Endothelial cell of umbilical vein (primary cell): Measurements from ENCODE around the gene HES2. TPM values are rescaled to one million over a fixed set of nuclear protein-coding genes. Genes with fewer than 3 reads are reported as not detected.

Source experiments
- BruUV-seq: library from RNA; stranded (reverse); fragments of 400-500 nt; replicated peaks from 2 replicates; lab custom pipeline; 2021; lab: Mats Ljungman, UMichigan
- CTCF ChIA-PET: fragments of 300-600, 350-600 bp; sonication (Branson Sonifier 250); formaldehyde crosslinking; loops from one replicate; lab custom pipeline; 2021; ENCODE audit warnings: antibody characterized with exemption, inconsistent platforms; lab: Charles Lee
- POLR2A ChIA-PET: fragments of 300-600, 350-600 bp; sonication (Branson Sonifier 250); formaldehyde crosslinking; loops from one replicate; lab custom pipeline; 2021; ENCODE audit warnings: antibody characterized with exemption, inconsistent platforms; lab: Charles Lee
- DNase-seq: peaks from one replicate; pipeline ENCODE4 v3.0.0-alpha.2; 2011; ENCODE audit warnings: low read depth, low spot score
- FAIRE-seq: peaks from 2 replicates; lab custom pipeline; 2011; peaks lifted over from hg19 to GRCh38; lab: Jason Lieb, UNC
- H2AFZ ChIP-seq: 2 replicates; pipeline ENCODE4 v1.6.0; 2012; ENCODE audit warnings: low read depth, low read length, control low read depth, inconsistent platforms
- H3K27ac ChIP-seq: 2 replicates; pipeline ENCODE4 v1.5.1; 2011; ENCODE audit warnings: low read depth, mild to moderate bottlenecking, control low read depth, low read length, moderate library complexity; ENCODE audit not compliant: insufficient read depth
- H3K27me3 ChIP-seq, 2 experiments: 2 replicates each; pipeline versions ENCODE4 v1.6.0 to v1.6.1; 2011; ENCODE audit warnings: low read length in 2 of 2, mixed read lengths in 1 of 2; ENCODE audit not compliant: control insufficient read depth in 2 of 2, insufficient read depth in 2 of 2
- H3K36me3 ChIP-seq, 2 experiments: 2 replicates in 1 of 2; 3 replicates in 1 of 2; pipeline ENCODE4 v1.5.1; 2011; ENCODE audit warnings: low read length in 2 of 2, mild to moderate bottlenecking in 1 of 2, moderate library complexity in 1 of 2; ENCODE audit not compliant: control insufficient read depth in 2 of 2, insufficient read depth in 2 of 2; ENCODE audit errors: extremely low read depth in 1 of 2
- H3K4me1 ChIP-seq: 3 replicates; pipeline ENCODE4 v1.5.1; 2011; ENCODE audit warnings: mild to moderate bottlenecking, low read length; ENCODE audit not compliant: control insufficient read depth, insufficient read depth; ENCODE audit errors: extremely low read depth
- H3K4me2 ChIP-seq: 2 replicates; pipeline ENCODE4 v1.6.1; 2011; ENCODE audit warnings: low read length, control low read depth, mixed read lengths; ENCODE audit not compliant: insufficient read depth
- H3K4me3 ChIP-seq, 3 experiments: fragments of 200-600 bp in 1 of 3; sonication (generic), shearing (Covaris generic) in 1 of 3; replicated peaks in 1 of 3; 2 replicates each; pipeline ENCODE4 v1.5.1; 2011 to 2016; ENCODE audit warnings: control low read depth in 3 of 3, low read length in 3 of 3, mild to moderate bottlenecking in 2 of 3, inconsistent platforms in 1 of 3, low read depth in 1 of 3, moderate library complexity in 1 of 3; ENCODE audit not compliant: insufficient read depth in 1 of 3
- H3K79me2 ChIP-seq: 2 replicates; pipeline ENCODE4 v1.6.0; 2012; ENCODE audit warnings: low read length, inconsistent platforms; ENCODE audit not compliant: control insufficient read depth, insufficient read depth
- H3K9ac ChIP-seq: replicated peaks from 2 replicates; pipeline ENCODE3; 2011; ENCODE audit warnings: low read length, control low read depth; ENCODE audit not compliant: insufficient read depth; ENCODE audit errors: extremely low read depth
- H3K9me1 ChIP-seq: replicated peaks from 3 replicates; pipeline ENCODE4 v1.6.0; 2011; ENCODE audit warnings: mild to moderate bottlenecking, low read length; ENCODE audit not compliant: control insufficient read depth, insufficient read depth; ENCODE audit errors: extremely low read depth
- H3K9me3 ChIP-seq: replicated peaks from 2 replicates; pipeline ENCODE4 v1.5.1; 2012; ENCODE audit warnings: low read length, inconsistent platforms; ENCODE audit not compliant: control insufficient read depth, insufficient read depth
- H4K20me1 ChIP-seq: replicated peaks from 2 replicates; pipeline ENCODE3; 2011; ENCODE audit warnings: mild to moderate bottlenecking, low read length; ENCODE audit not compliant: control insufficient read depth, insufficient read depth; ENCODE audit errors: extremely low read depth
- EZH2 ChIP-seq: IDR thresholded peaks from 2 replicates; pipeline ENCODE4 v1.6.1; 2012; ENCODE audit warnings: borderline replicate concordance, low read depth, mild to moderate bottlenecking, moderate library complexity, low read length, inconsistent platforms; ENCODE audit not compliant: severe bottlenecking
- FOS ChIP-seq: IDR thresholded peaks from 2 replicates; pipeline ENCODE4 v1.6.1; 2011; ENCODE audit warnings: mild to moderate bottlenecking, low read length, moderate library complexity, borderline replicate concordance; ENCODE audit not compliant: insufficient read depth
- GATA2 ChIP-seq: IDR thresholded peaks from 2 replicates; pipeline ENCODE4 v1.7.0; 2011; ENCODE audit warnings: low read depth, mild to moderate bottlenecking, moderate library complexity, mixed read lengths, low read length; ENCODE audit not compliant: insufficient read length, insufficient read depth
- JUN ChIP-seq: IDR thresholded peaks from 2 replicates; pipeline ENCODE4 v1.6.1; 2011; ENCODE audit warnings: borderline replicate concordance, low read depth; ENCODE audit not compliant: insufficient read length, insufficient read depth
- MAX ChIP-seq: IDR thresholded peaks from 2 replicates; pipeline ENCODE4 v1.6.1; 2011; ENCODE audit not compliant: insufficient read depth, insufficient read length
- MYC ChIP-seq: IDR thresholded peaks from one replicate; pipeline ENCODE4 v1.6.1; 2011; ENCODE audit warnings: mild to moderate bottlenecking, low read depth, low read length
- POLR2A ChIP-seq: IDR thresholded peaks from 2 replicates; pipeline ENCODE4 v1.6.1; 2012; ENCODE audit warnings: low read depth, mild to moderate bottlenecking, control low read depth, low read length
- POLR2AphosphoS5 ChIP-seq: IDR thresholded peaks from 2 replicates; pipeline ENCODE4 v1.6.1; 2012; ENCODE audit warnings: low read depth, mild to moderate bottlenecking, control low read depth, low read length, moderate library complexity; ENCODE audit not compliant: insufficient read depth
- dilution Hi-C: fragments of 300-500 bp; cut with MboI; formaldehyde crosslinking; loops from one replicate; pipeline ENCODE4 v1.15.0; 2019; ENCODE audit warnings: low sequenced_read_pairs; ENCODE audit not compliant: extremely low pct_ligation_motif_present
- intact Hi-C: fragments of 100-400 bp; cut with micrococcal nuclease; formaldehyde crosslinking; loops from one replicate; pipeline ENCODE4 v1.10.0; 2022
- polyA plus RNA-seq, 4 experiments: library from polyadenylated mRNA; depleted of rRNA in 3 of 4; stranded (reverse) in 3 of 4; unstranded in 1 of 4; fragments of >200 nt; gene quantifications; 2 replicates each; pipeline versions ENCODE4 v1.2.1 to v1.2.3, GENCODE V29; 2011 to 2012; ENCODE audit warnings: missing spikeins in 1 of 4
- total RNA-seq: library from RNA; stranded (reverse); gene quantifications from 2 replicates; pipeline ENCODE4 v1.2.3, GENCODE V29; 2021
- TF ChIP-seq, protein P1 (sequence below), 2 donors: IDR thresholded peaks; 1 replicate in 1 of 2; 2 replicates in 1 of 2; pipeline ENCODE4 v1.5.1; 2011; ENCODE audit warnings: low read length in 2 of 2, mild to moderate bottlenecking in 2 of 2, moderate library complexity in 2 of 2, control low read depth in 1 of 2, inconsistent platforms in 1 of 2, low read depth in 1 of 2; ENCODE audit not compliant: insufficient read depth in 1 of 2; ENCODE audit errors: extremely low read depth in 1 of 2

HES2 gene
- total and polyA plus RNA-seq, 2 donors (not counting 3 experiments of a cell fraction or from before 2014, with no cell fraction given), result 3.6 to 9.4 TPM

DNA sequence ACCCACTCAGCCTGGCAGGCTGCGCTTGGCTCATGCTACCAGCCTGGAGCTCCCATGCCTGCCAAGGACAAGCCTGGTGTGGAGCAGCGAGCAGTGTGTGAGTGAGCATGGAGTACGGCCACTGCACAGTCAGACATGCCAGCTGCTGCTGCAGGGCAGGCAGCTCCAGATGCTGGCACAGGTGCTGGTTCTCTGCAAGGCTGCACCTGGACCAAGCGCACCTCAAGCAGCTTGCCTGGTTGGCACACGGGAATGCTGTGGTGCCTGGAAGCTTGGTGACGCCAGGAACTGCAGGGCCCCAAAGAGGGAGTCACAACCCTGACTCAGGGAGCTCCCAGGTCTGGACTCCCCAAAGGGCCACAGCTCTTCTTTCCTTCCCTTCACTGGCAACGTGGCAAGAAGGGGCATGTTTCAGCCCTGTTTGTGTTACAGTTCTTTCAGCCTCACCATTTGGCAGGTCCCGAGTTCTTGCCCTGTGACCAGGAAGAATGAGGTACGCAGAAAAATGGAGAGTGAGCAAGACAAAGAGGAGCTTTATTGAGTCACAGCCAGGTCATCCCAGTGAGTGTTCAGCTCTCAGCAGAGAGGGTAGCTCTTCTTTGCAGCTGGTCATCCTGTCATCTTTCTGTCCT is 52.2 kb downstream of the HES2 start:
- no peak for FAIRE-seq
- Histone ChIP-seq H3K9me1 (no peaks in the 10 kb centered on the region), H3K4me3 (no peak overlapping the region), H3K36me3 (no peaks in the 10 kb centered on the region), H3K4me2 (no peak overlapping the region), H3K79me2 (no peaks in the 10 kb centered on the region), H2AFZ (no peak overlapping the region), H3K9me3 (no peaks in the 10 kb centered on the region), H4K20me1 (no peaks in the 10 kb centered on the region), H3K27me3 (no peaks in the 10 kb centered on the region), H3K9ac (no peak overlapping the region), H3K4me1 (no peaks in the 10 kb centered on the region), H3K27ac (no peak overlapping the region)
- intact Hi-C loops, result no loop called here
- BruUV-seq, result no TSS peak
- ChIA-PET CTCF (interaction anchor here (0.9 to 1.6 kb wide), 8 partner anchors 9 to 121 kb away, joined by 3 to 7 read pairs (median 4); partner anchors contain the start of gene ACOT7), POLR2A (interaction anchor here (0.5 kb wide), 1 partner anchor 788 kb away, joined by 3 read pairs; no protein-coding TSS in a partner anchor)
- dilution Hi-C loops, result no loop called here
- TF ChIP-seq, protein P1, sequence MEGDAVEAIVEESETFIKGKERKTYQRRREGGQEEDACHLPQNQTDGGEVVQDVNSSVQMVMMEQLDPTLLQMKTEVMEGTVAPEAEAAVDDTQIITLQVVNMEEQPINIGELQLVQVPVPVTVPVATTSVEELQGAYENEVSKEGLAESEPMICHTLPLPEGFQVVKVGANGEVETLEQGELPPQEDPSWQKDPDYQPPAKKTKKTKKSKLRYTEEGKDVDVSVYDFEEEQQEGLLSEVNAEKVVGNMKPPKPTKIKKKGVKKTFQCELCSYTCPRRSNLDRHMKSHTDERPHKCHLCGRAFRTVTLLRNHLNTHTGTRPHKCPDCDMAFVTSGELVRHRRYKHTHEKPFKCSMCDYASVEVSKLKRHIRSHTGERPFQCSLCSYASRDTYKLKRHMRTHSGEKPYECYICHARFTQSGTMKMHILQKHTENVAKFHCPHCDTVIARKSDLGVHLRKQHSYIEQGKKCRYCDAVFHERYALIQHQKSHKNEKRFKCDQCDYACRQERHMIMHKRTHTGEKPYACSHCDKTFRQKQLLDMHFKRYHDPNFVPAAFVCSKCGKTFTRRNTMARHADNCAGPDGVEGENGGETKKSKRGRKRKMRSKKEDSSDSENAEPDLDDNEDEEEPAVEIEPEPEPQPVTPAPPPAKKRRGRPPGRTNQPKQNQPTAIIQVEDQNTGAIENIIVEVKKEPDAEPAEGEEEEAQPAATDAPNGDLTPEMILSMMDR (IDR thresholded peaks at IDR 0.05; ENCODE audit: extremely low read depth in 1 of 2, insufficient read depth in 1 of 2, low read depth in 1 of 2, low read length in 2 of 2), result no peak
- no peak for TF ChIP-seq MYC
- no peak for DNase-seq

DNA sequence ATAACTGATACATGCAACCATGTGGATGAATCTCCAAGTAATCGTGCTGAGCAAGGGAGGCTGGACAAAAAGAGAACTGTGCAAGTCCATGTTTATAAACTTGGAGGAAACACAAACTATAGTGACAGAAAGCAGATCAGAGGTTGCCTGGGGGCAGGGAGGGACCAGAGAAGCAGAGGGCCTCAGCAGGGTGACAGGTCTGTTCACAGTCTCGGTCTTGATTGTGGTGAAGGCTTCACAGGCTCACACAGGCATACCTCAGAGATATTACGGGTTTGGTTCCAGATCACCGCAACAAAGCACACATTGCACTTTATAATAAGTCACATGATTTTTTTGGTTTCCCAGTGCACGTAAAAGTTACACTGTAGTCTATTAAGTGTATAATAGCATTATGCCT is 54.7 kb downstream of the HES2 start:
- TF ChIP-seq, protein P1 (IDR thresholded peaks at IDR 0.05; ENCODE audit: extremely low read depth in 1 of 2, insufficient read depth in 1 of 2, low read depth in 1 of 2, low read length in 2 of 2), result no peak
- no peak for TF ChIP-seq POLR2AphosphoS5
- TF ChIP-seq EZH2, result no peak
- TF ChIP-seq GATA2, result no peak
- TF ChIP-seq FOS, result no peak
- no peak for TF ChIP-seq JUN
- TF ChIP-seq POLR2A, result no peak
- no peak for TF ChIP-seq MAX
- TF ChIP-seq MYC, result no peak
- H3K9me1 ChIP-seq, result no peaks in the 10 kb centered on the region
- intact Hi-C loops (no loop called here), dilution Hi-C loops (no loop called here)
- peaks cover 3% of the 10 kb centered on the region for H3K4me1 ChIP-seq
- ChIA-PET POLR2A (no interaction called here), CTCF (interaction anchor here (8.8 kb wide), 1 partner anchor 34 kb away, joined by 237 read pairs; the partner anchor contains the start of gene ACOT7)
- no peak for DNase-seq
- H3K36me3 ChIP-seq, result no peaks in the 10 kb centered on the region
- H2AFZ ChIP-seq, result no peak overlapping the region
- no peak overlapping the region for H3K4me3 ChIP-seq
- no peak overlapping the region for H3K9ac ChIP-seq
- H3K27ac ChIP-seq, result no peak overlapping the region
- no peaks in the 10 kb centered on the region for H3K27me3 ChIP-seq
- H3K79me2 ChIP-seq, result no peaks in the 10 kb centered on the region
- no peaks in the 10 kb centered on the region for H4K20me1 ChIP-seq
- no peaks in the 10 kb centered on the region for H3K9me3 ChIP-seq
- BruUV-seq, result no TSS peak
- H3K4me2 ChIP-seq, result no peak overlapping the region
- FAIRE-seq, result no peak
